ENCODE results near the gene UGT3A2.

The UGT3A2 gene, protein sequence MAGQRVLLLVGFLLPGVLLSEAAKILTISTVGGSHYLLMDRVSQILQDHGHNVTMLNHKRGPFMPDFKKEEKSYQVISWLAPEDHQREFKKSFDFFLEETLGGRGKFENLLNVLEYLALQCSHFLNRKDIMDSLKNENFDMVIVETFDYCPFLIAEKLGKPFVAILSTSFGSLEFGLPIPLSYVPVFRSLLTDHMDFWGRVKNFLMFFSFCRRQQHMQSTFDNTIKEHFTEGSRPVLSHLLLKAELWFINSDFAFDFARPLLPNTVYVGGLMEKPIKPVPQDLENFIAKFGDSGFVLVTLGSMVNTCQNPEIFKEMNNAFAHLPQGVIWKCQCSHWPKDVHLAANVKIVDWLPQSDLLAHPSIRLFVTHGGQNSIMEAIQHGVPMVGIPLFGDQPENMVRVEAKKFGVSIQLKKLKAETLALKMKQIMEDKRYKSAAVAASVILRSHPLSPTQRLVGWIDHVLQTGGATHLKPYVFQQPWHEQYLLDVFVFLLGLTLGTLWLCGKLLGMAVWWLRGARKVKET

DNA sequence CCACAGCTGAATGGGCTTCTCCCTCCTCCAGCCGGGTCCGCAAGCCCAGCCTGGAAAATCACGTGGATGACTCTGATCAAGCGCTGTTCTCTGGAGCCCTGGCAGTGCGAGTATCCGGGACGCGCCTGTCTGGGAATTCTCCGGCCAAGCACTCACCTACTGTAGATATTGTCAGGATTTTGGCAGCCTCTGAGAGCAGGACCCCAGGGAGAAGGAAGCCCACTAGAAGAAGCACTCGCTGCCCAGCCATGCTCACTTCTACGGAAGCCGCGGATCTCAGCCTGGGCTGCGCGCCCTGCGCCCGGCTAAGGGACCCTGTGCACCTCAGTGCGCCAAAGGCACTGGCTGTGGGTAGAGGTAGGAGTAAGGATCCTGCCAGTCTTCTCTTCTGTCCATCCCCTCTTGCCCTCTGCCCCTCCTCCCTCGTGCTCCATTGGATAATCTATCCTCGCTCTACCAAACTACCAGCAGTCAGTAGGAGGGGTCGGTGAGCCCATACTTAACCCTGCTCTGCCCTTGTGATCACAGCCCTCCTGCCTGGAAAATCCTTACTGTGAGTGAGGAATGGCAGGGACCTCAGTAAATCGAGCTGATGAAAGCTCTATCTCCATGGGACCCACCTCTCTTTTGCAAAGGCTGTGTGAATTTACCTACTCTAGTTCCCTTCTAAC lies at the start of gene UGT3A2:
Gene UGT3A2, minus strand, starts transcription at position 343 of the 671 bp plus-strand sequence. Its CDS starts 93 bp downstream, at position 250.
- Mint-ChIP-seq H3K36me3 (ENCODE audit: low read depth) (no peaks in the 10 kb centered on the region), H3K4me3 (peak within 1 kb of the TSS; percentile 82), H3K27ac (no peak within 1 kb of the TSS), H3K9me3 (no peaks in the 10 kb centered on the region), H3K27me3 (ENCODE audit: low read depth, poor library complexity) (peaks cover 38% of the 10 kb centered on the region), H3K4me1 (peaks cover 18% of the 10 kb centered on the region)
- TF ChIP-seq, protein P1, sequence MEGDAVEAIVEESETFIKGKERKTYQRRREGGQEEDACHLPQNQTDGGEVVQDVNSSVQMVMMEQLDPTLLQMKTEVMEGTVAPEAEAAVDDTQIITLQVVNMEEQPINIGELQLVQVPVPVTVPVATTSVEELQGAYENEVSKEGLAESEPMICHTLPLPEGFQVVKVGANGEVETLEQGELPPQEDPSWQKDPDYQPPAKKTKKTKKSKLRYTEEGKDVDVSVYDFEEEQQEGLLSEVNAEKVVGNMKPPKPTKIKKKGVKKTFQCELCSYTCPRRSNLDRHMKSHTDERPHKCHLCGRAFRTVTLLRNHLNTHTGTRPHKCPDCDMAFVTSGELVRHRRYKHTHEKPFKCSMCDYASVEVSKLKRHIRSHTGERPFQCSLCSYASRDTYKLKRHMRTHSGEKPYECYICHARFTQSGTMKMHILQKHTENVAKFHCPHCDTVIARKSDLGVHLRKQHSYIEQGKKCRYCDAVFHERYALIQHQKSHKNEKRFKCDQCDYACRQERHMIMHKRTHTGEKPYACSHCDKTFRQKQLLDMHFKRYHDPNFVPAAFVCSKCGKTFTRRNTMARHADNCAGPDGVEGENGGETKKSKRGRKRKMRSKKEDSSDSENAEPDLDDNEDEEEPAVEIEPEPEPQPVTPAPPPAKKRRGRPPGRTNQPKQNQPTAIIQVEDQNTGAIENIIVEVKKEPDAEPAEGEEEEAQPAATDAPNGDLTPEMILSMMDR (IDR thresholded peaks at IDR 0.05) = no peak
- DNase-seq = peak; percentile 58

DNA sequence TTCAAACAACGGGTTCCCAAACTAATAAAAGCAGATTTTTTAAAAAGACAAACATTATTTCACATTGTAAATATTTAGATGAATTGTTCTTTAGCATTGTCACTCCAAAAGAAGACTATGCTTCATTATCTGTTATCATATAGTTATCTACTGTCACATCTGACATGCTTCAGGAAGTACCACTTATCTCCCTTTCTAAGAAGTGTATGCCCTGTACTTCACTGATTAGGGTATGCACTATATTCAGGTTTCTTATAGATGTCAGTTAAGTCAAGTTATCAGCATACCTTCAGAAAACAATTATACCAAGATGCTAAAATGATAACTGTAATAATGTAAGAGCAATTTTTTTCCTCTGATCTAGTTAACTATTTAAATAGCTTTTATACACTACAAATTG lies 44.6 kb upstream of the UGT3A2 start:
- Mint-ChIP-seq H3K27me3 (ENCODE audit: low read depth, poor library complexity) (no peaks in the 10 kb centered on the region), H3K36me3 (ENCODE audit: low read depth) (peaks cover 19% of the 10 kb centered on the region), H3K4me1 (no peaks in the 10 kb centered on the region), H3K9me3 (no peaks in the 10 kb centered on the region), H3K27ac (no peak overlapping the region), H3K4me3 (no peak overlapping the region)
- TF ChIP-seq, protein P1 (IDR thresholded peaks at IDR 0.05) = no peak
- DNase-seq = no peak

DNA sequence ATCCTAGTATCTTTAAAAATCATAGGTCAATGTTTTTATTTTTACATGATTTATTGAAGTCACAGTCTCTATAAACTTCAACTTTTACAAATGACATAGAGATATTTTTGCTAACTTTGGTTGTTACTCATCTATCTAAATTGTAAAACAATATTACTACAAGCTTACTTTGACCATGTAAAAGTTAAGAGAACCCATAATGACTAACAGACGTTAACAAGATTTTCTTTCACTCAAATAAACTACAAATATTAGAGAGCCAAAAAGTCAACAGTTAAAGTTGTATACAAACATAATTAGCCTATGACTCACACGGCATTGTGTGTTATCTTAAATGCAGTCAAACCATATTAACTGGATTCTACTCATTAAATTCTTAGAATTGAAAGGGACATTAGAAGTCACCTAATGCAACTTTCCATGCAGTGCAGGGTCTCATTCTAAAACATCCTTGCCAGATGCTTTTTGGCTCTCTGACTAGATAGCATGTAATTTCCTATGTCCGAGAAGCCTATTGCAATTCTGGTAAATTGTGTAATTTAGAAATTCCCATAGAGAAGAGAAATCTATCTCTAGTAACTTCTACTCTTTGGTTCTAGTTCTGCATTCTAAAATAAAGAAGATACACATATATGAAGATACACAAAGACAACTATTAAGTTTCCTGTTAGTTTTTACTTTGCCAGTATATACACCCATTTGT lies 42.2 kb upstream of the UGT3A2 start:
- Mint-ChIP-seq H3K4me3 (no peak overlapping the region), H3K4me1 (no peaks in the 10 kb centered on the region), H3K9me3 (no peaks in the 10 kb centered on the region), H3K27me3 (ENCODE audit: low read depth, poor library complexity) (no peaks in the 10 kb centered on the region), H3K36me3 (ENCODE audit: low read depth) (peaks cover 18% of the 10 kb centered on the region), H3K27ac (no peak overlapping the region)
- DNase-seq = no peak
- TF ChIP-seq, protein P1 (IDR thresholded peaks at IDR 0.05) = no peak

DNA sequence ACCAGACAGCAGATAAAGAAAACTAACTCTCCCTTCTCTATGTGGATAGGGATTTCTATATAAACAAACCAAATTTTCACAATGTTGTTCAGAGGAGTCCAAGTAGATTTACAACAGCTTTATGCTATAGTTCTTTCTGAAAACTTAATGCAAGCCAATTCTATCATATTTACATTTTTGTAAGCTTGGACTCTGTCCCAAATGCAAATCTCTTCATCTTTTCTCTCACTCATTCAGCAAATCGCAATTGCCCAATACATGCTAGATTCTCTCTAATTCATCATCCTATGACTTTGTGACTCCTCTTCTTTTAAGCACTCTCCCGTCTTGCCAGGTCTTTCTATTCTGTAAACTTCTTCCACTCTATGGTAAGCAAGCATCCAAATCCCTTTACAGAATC lies 39.1 kb upstream of the UGT3A2 start:
- TF ChIP-seq, protein P1 (IDR thresholded peaks at IDR 0.05) = no peak
- DNase-seq = no peak
- Mint-ChIP-seq H3K4me3 (no peak overlapping the region), H3K4me1 (no peaks in the 10 kb centered on the region), H3K36me3 (ENCODE audit: low read depth) (peaks cover 18% of the 10 kb centered on the region), H3K27me3 (ENCODE audit: low read depth, poor library complexity) (no peaks in the 10 kb centered on the region), H3K27ac (no peak overlapping the region), H3K9me3 (no peaks in the 10 kb centered on the region)

DNA sequence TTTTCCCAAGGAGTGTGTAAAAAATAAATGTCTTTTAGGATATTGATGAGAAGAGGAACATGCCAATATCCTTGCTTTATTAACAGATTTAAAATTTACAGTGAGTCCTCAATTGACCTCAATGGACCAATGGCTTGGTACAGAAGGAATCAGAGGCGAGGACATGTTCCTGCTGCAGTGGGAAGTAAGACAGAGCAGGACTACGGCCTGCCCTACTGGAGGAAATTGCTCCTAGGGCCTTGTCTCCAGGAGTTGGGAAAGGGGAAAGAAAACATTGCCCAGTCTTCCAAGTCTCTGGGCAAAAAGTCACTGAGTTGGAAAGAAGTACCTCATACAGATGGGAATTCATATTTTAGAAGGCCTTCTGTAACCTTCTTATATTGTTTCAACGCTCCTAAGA lies 33.1 kb upstream of the UGT3A2 start:
- H3K36me3 Mint-ChIP-seq (ENCODE audit: low read depth) = no peaks in the 10 kb centered on the region
- TF ChIP-seq, protein P1 (IDR thresholded peaks at IDR 0.05) = no peak
- H3K9me3 Mint-ChIP-seq = no peaks in the 10 kb centered on the region
- no peak overlapping the region for H3K4me3 Mint-ChIP-seq
- H3K4me1 Mint-ChIP-seq = no peaks in the 10 kb centered on the region
- no peak overlapping the region for H3K27ac Mint-ChIP-seq
- H3K27me3 Mint-ChIP-seq (ENCODE audit: low read depth, poor library complexity) = no peaks in the 10 kb centered on the region
- no peak for DNase-seq

Data from nephron progenitor cell (in vitro differentiated cells).